ENCODE measurements around the gene PDS5A. TPM values are rescaled to one million over a fixed set of nuclear protein-coding genes. Genes with fewer than 3 reads are reported as not detected.

The PDS5A gene
- total and polyA plus RNA-seq, 2 donors (not counting 3 experiments of a cell fraction or from before 2014, with no cell fraction given): 17.5 to 80.8 TPM

GRCh38 chr4:39786838-39787237, 190.9 kb downstream of the PDS5A start:
- dilution Hi-C loops (cut with MboI; ENCODE audit: extremely low pct_ligation_motif_present, low sequenced_read_pairs) (no loop called here), intact Hi-C loops (cut with micrococcal nuclease) (no loop called here)
- DNase-seq (ENCODE audit: low read depth, low spot score): no peak
- Histone ChIP-seq H3K9me1 (replicated peaks; ENCODE audit: control insufficient read depth, extremely low read depth, insufficient read depth, low read length) (no peaks in the 10 kb centered on the region), H2AFZ (ENCODE audit: low read depth, low read length) (no peak overlapping the region), H3K36me3 (ENCODE audit: control insufficient read depth in 2 of 2, extremely low read depth in 1 of 2, insufficient read depth in 2 of 2, low read length in 2 of 2) (no peaks in the 10 kb centered on the region), H3K27me3 (ENCODE audit: control insufficient read depth in 2 of 2, insufficient read depth in 2 of 2, low read length in 2 of 2) (no peaks in the 10 kb centered on the region), H3K79me2 (ENCODE audit: control insufficient read depth, insufficient read depth, low read length) (no peaks in the 10 kb centered on the region), H4K20me1 (replicated peaks; ENCODE audit: control insufficient read depth, extremely low read depth, insufficient read depth, low read length) (no peaks in the 10 kb centered on the region), H3K4me1 (ENCODE audit: control insufficient read depth, extremely low read depth, insufficient read depth, low read length) (no peaks in the 10 kb centered on the region), H3K4me3 (replicated peaks in 1 of 3; ENCODE audit: insufficient read depth in 1 of 3, low read depth in 1 of 3, low read length in 3 of 3) (no peak overlapping the region), H3K9me3 (replicated peaks; ENCODE audit: control insufficient read depth, insufficient read depth, low read length) (no peaks in the 10 kb centered on the region), H3K27ac (ENCODE audit: insufficient read depth, low read depth, low read length) (no peak overlapping the region), H3K9ac (replicated peaks; ENCODE audit: extremely low read depth, insufficient read depth, low read length) (no peak overlapping the region), H3K4me2 (ENCODE audit: insufficient read depth, low read length) (no peak overlapping the region)
- no TSS peak for BruUV-seq (replicated peaks)
- ChIA-PET POLR2A (no interaction called here), CTCF (no interaction called here)
- no peak for FAIRE-seq
- TF ChIP-seq CTCF (IDR thresholded peaks at IDR 0.05; ENCODE audit: extremely low read depth in 1 of 2, insufficient read depth in 1 of 2, low read depth in 1 of 2, low read length in 2 of 2) (no peak), POLR2A (IDR thresholded peaks at IDR 0.05; ENCODE audit: low read depth, low read length) (no peak), EZH2 (IDR thresholded peaks at IDR 0.05; ENCODE audit: borderline replicate concordance, low read depth, low read length, severe bottlenecking) (no peak), MYC (IDR thresholded peaks at IDR 0.05; ENCODE audit: low read depth, low read length) (no peak), MAX (IDR thresholded peaks at IDR 0.05; ENCODE audit: insufficient read depth, insufficient read length) (no peak), FOS (IDR thresholded peaks at IDR 0.05; ENCODE audit: borderline replicate concordance, insufficient read depth, low read length) (no peak), JUN (IDR thresholded peaks at IDR 0.05; ENCODE audit: borderline replicate concordance, insufficient read depth, insufficient read length, low read depth) (no peak), GATA2 (IDR thresholded peaks at IDR 0.05; ENCODE audit: insufficient read depth, insufficient read length, low read depth, low read length) (no peak), POLR2AphosphoS5 (IDR thresholded peaks at IDR 0.05; ENCODE audit: insufficient read depth, low read depth, low read length) (no peak)
